Activated T-helper 9 cell treated with anti-CD3 and anti-CD28 coated beads, Interleukin-2, amount 50 U/mL, for 16 hours (primary cell): Measurements from ENCODE around the gene BUD31.
"Not testable (repeated sequence)": the region's sequence is repeated elsewhere in the genome, so short reads cannot be mapped to it uniquely, and the experiment has no call there.

Source experiments
- DNase-seq: peaks from one replicate; pipeline ENCODE4 v3.0.0-alpha.2; 2020; ENCODE audit warnings: low read depth

The BUD31 gene

DNA sequence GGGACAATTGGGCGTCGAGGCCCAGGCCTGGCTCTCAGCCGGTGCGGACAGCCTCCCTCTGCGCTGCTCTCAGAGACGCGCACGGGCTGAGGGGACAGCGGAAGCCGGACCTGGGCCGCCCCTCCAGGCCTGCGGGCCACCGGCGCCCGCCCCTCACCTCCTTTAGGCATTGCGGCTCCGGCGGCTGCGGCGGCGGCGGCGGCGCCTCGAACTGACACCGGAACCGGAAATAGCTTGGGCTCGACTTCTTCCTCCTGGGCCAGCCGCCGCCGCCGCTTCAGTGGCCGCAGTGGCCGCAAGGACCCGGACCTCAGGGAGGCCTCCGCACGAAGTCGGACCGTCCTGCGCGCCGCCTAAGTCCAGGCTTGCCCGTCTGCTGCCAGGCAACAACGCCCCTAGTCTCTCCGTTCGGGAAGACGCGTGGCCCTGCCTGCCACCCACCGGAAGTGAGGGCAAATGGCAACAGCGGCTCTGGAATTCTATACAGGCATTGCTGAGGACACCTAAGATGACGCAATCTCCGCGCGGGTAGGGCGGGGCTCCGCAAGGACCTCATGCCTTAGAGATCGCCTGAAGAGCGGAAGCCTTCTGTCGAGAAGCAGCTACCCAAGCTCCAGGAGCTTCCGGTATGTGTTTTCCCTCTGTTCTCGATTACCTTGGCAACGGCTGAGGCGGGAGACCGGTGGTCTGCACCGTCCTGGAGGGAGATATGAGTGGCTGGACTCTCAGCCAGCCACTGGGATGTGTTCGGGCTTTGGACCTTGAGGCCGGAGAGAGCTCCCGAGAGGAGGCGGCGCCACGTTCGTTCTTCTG is at the start of gene BUD31, which contains the start of gene PDAP1:
TSS of gene BUD31 (plus strand) at position 591 of the 813 bp plus-strand sequence. CDS start 2,124 bp downstream, outside the sequence.
TSS of gene PDAP1 (minus strand) at position 219 of the 813 bp plus-strand sequence. CDS start at position 170, 49 bp downstream.
- DNase-seq = peak; percentile 87

DNA sequence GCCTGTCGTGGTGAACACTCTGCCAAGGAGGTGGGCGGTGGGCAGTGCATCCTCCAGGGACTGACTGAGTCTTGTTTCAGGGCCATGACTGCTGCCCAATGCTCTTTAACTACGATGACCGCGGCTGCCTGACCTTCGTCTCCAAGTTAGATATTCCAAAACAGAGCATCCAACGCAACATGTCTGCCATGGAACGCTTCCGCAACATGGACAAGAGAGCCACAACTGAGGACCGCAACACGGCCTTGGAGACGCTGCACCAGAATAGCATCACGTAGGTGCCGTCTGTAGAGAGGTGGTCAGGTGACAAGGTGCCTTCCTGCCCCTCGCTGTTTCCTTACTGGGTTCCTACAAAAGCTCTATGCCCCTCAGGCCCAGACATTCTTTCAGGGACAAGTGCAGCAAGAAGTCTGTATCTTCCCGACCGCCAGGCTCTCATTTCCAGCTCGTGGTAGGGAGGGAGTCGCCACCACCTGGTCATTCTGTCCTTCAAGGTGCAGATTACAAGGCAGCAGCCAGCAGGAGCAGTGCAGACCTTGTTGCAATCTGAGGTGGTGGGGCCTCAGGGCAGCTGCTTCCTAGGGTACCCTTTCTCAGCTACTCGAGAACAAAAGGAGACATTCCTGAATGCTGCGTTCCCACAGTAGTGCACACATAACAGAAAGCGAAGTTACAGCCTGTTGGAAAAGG is 49.2 kb upstream of the BUD31 start:
- no peak for DNase-seq

- no peak for DNase-seq
These were observed 46.0 kb upstream of the BUD31 start for GRCh38 chr7:99362801-99363200.

GRCh38 chr7:99363286-99363685 is 45.5 kb upstream of the BUD31 start:
- DNase-seq = no peak

- DNase-seq = peak; percentile 53
These were observed 43.2 kb upstream of the BUD31 start for GRCh38 chr7:99365318-99366141.

- DNase-seq = no peak
These were observed 42.1 kb upstream of the BUD31 start for GRCh38 chr7:99366646-99367045.

- DNase-seq = no peak
These were observed 39.9 kb upstream of the BUD31 start for GRCh38 chr7:99368750-99369389.

DNA sequence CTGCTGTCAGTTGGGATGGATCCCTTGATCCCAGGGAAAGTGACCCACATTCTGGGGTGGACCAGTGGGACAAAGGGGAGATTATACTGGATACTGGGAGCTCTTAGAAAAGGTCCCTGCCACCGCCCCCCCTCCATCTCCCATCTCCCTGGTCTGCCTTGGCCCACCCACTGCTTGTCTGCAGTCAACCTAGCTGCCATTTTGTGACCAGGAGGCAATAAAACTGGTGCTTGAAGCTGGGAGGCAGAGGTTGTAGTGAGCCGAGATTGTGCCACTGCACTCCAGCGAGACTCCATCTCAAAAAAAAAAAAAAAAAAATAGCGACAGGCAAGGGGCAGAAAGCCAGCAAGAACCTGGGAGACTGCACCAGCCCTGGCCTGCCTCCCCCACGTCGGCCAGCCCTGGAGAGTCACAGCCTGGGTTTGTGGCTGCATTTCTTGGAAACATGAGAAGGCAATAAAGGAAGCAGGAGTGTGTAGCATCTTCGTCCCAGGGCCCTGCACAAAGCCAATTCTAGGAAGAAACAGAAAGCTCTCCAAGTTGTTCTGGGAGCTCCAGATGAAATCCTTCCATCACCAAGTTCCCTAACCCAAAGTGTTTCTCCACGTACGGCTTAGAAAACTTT is 38.9 kb upstream of the BUD31 start:
- no peak for DNase-seq

DNA sequence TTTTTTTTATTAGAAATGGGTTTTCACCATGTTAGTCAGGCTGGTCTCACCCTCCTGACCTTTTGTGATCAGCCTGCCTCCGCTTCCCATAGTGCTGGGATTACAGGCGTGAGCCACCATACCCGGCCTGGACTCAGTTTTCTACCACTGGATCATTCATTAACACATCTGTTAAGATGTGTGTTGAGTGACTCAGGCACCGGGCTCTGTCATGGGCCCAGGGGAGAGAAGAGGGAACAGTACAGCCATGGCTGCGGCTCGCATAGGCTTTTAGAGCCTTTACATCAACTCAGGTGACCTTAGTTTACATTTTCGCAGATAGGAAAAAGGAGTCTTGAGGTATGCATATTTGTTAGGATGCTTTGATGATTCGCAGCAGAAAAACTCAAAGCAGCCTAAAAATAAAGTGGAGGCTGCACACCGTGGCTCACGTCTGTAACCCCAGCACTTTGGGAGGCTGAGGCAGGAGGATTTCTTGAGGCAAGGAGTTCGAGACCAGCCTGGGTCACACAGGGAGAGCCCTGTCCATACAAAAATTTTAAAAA is 37.3 kb upstream of the BUD31 start:
- no peak for DNase-seq

- DNase-seq = no peak
These were observed 36.3 kb upstream of the BUD31 start for GRCh38 chr7:99372275-99373090.

- DNase-seq = no peak
These were observed 35.4 kb upstream of the BUD31 start for GRCh38 chr7:99373091-99374066.

- DNase-seq = peak; percentile 82
These were observed 34.4 kb upstream of the BUD31 start, which contains the start of gene ARPC1B for GRCh38 chr7:99374111-99375064. Gene ARPC1B (plus strand): TSS chr7:99374730. CDS start chr7:99385715, 10,985 bp downstream.

GRCh38 chr7:99375070-99375807 is 33.5 kb upstream of the BUD31 start:
- peak; percentile 57 for DNase-seq

- DNase-seq = peak; percentile 40
These were observed 29.7 kb upstream of the BUD31 start for GRCh38 chr7:99379043-99379577.

GRCh38 chr7:99379693-99380031 is 29.1 kb upstream of the BUD31 start:
- DNase-seq = not testable (repeated sequence)

DNA sequence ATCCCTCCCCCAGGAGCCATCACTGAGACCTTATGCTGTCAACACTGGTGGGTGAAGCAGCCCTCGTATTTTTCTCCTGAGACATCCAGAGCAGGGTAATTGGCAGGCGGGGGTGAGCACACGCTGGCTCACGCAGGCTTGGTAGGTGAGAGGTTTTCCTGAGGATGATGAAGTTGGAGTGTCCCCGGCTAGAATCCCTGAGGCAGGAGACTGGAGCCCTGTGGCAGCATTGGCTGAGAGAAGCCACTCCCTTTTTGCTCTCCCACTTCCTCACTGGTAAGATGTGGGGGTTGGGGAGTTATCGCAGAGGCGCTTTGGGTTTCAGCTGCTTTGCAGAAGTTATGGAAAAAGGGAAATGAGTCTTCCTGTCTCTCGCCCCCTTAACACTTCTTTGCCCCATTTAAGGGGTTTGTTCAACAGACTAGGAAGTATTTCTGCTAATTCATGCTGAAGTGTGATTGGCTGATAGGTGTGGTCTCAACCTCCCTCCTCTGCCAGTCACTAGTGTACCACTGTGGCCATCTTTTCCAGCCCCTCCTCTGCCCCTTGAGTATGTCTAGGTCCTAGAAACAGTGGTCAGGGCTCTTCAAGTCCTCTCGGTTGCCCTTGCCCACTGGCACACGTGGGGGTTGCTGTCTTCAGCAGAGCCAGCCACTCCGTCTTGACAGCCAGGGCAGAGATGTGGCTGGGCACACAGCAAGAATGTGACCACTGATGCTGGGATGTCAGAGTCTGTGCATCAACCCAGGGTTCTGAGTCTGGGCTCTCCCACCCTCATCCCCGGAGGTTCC is 28.5 kb upstream of the BUD31 start:
- no peak for DNase-seq
